HepG2 (cell line): ENCODE results near the gene SUPV3L1.

Experiments
- ARNT2 ChIP-seq: sonication (generic); formaldehyde crosslinking; IDR thresholded peaks from 2 replicates; pipeline ENCODE4 v1.8.0; 2022; ENCODE audit warnings: mild to moderate bottlenecking, low read depth, missing genetic modification reagents, moderate library complexity
- CCAR2 ChIP-seq: fragments of 200-400 bp; formaldehyde crosslinking; optimal IDR thresholded peaks from 2 replicates; pipeline ENCODE3; 2018; ENCODE audit warnings: low read depth, mild to moderate bottlenecking, low read length, moderate library complexity
- CTCF ChIP-seq: sonication (generic); formaldehyde crosslinking; IDR thresholded peaks from 2 replicates; pipeline ENCODE4 v1.5.0; 2020; ENCODE audit warnings: mild to moderate bottlenecking, missing genetic modification reagents, moderate library complexity
- EP300 ChIP-seq, 3 experiments: sonication (generic) in 1 of 3; formaldehyde crosslinking in 1 of 3; IDR thresholded peaks; 2 replicates each; pipeline versions ENCODE4 v1.5.1 to v1.6.1; 2011 to 2020; ENCODE audit warnings: low read depth in 2 of 3, low read length in 2 of 3, borderline replicate concordance in 1 of 3, improper control_type of control experiment in 1 of 3, mild to moderate bottlenecking in 1 of 3, missing genetic modification reagents in 1 of 3, moderate library complexity in 1 of 3
- IRF9 ChIP-seq: sonication (generic); formaldehyde crosslinking; IDR thresholded peaks from 2 replicates; pipeline ENCODE4 v1.8.0; 2022; ENCODE audit warnings: missing genetic modification reagents, mild to moderate bottlenecking, borderline replicate concordance
- RARG ChIP-seq: sonication (generic); formaldehyde crosslinking; IDR thresholded peaks from 2 replicates; pipeline ENCODE4 v1.4.0; 2020; ENCODE audit warnings: low read depth, mild to moderate bottlenecking, missing genetic modification reagents
- YY1 ChIP-seq: IDR thresholded peaks from 2 replicates; pipeline ENCODE4 v1.6.1; 2011; ENCODE audit warnings: low read length, low read depth, moderate library complexity, mild to moderate bottlenecking; ENCODE audit not compliant: insufficient read depth, insufficient replicate concordance
- ZFP37 ChIP-seq: sonication (generic); formaldehyde crosslinking; IDR thresholded peaks from 2 replicates; pipeline ENCODE4 v1.4.0; 2020; ENCODE audit warnings: missing genetic modification reagents, borderline replicate concordance

- no peak for TF ChIP-seq IRF9 (CRISPR knock-in tag)
- TF ChIP-seq ZFP37 (CRISPR knock-in tag): no peak
- no peak for TF ChIP-seq CCAR2
- no peak for TF ChIP-seq YY1
- no peak for TF ChIP-seq RARG (CRISPR knock-in tag)
- no peak for TF ChIP-seq ARNT2 (CRISPR knock-in tag)
- TF ChIP-seq EP300 (IDR thresholded peaks at IDR 0.05; ENCODE audit: low read depth in 2 of 2, low read length in 2 of 2): no peak
- TF ChIP-seq EP300 (CRISPR knock-in tag; IDR thresholded peaks at IDR 0.05; ENCODE audit: borderline replicate concordance): no peak
- TF ChIP-seq CTCF (CRISPR knock-in tag): no peak
These were observed 38.8 kb downstream of the SUPV3L1 start for GRCh38 chr10:69218831-69219230.
